Karpas-422 (cell line): ENCODE measurements around the gene CDH1. TPM values are rescaled to one million over a fixed set of nuclear protein-coding genes. Genes with fewer than 3 reads are reported as not detected.

Experiments
- DNase-seq: peaks from one replicate; pipeline ENCODE4 v3.0.0-alpha.2; 2015
- H2AFZ ChIP-seq: fragments of 200-600 bp; sonication (generic); 2 replicates; pipeline ENCODE4 v1.6.1; 2014; ENCODE audit warnings: antibody characterized with exemption, low read length, mixed read lengths
- H3K27ac ChIP-seq: fragments of 200-600 bp; sonication (generic); 2 replicates; pipeline ENCODE4 v1.5.1; 2014; ENCODE audit warnings: mild to moderate bottlenecking, low read length, moderate library complexity
- H3K27me3 ChIP-seq: fragments of 200-600 bp; sonication (generic); 2 replicates; pipeline ENCODE4 v1.6.1; 2014; ENCODE audit warnings: low read length, mixed read lengths
- H3K36me3 ChIP-seq: fragments of 200-600 bp; sonication (generic); 2 replicates; pipeline ENCODE4 v1.6.1; 2014; ENCODE audit warnings: low read length, mixed read lengths; ENCODE audit not compliant: insufficient read depth
- H3K4me1 ChIP-seq: fragments of 200-600 bp; sonication (generic); 2 replicates; pipeline ENCODE4 v1.6.1; 2014; ENCODE audit warnings: mild to moderate bottlenecking, low read length, mixed read lengths
- H3K4me2 ChIP-seq: fragments of 200-600 bp; sonication (generic); 2 replicates; pipeline ENCODE4 v1.6.1; 2014; ENCODE audit warnings: low read length, low read depth, mild to moderate bottlenecking; ENCODE audit not compliant: poor library complexity, severe bottlenecking
- H3K4me3 ChIP-seq: fragments of 200-600 bp; sonication (generic); 2 replicates; pipeline ENCODE4 v1.5.1; 2014; ENCODE audit warnings: mild to moderate bottlenecking, antibody characterized with exemption, low read length, mixed read lengths
- H3K79me2 ChIP-seq: fragments of 200-600 bp; sonication (generic); 2 replicates; pipeline ENCODE4 v1.6.1; 2014; ENCODE audit warnings: mild to moderate bottlenecking, low read length, mixed read lengths
- H3K9ac ChIP-seq: fragments of 200-600 bp; sonication (generic); 2 replicates; pipeline ENCODE4 v1.6.0; 2014; ENCODE audit warnings: low read length
- H3K9me2 ChIP-seq: fragments of 200-600 bp; sonication (generic), shearing (Covaris generic); replicated peaks from 2 replicates; pipeline ENCODE4 v1.6.0; 2014; ENCODE audit warnings: mild to moderate bottlenecking, low read length, moderate library complexity; ENCODE audit not compliant: insufficient read depth
- H3K9me3 ChIP-seq: fragments of 300-700, 200-600 bp; sonication (generic); 2 replicates; pipeline ENCODE4 v1.6.1; 2014; ENCODE audit warnings: low read length, mixed read lengths
- H4K20me1 ChIP-seq: fragments of 200-600 bp; sonication (generic); 2 replicates; pipeline ENCODE4 v1.6.1; 2014; ENCODE audit warnings: mild to moderate bottlenecking, antibody characterized with exemption, low read length, low read depth; ENCODE audit not compliant: insufficient read depth
- total RNA-seq: library from RNA; depleted of rRNA; stranded (reverse); fragments of >200 nt; shearing (Covaris generic); gene quantifications from 2 replicates; pipeline ENCODE4 v1.2.3, GENCODE V29; 2014; ENCODE audit warnings: low replicate concordance

Gene CDH1
- total RNA-seq, 1 experiment from 2014 or later = not detected

GRCh38 chr16:68844211-68844564, 107.1 kb downstream of the CDH1 start:
- peaks cover 45% of the 10 kb centered on the region for H3K79me2 ChIP-seq
- H3K27ac ChIP-seq = peak overlapping the region; percentile 63
- DNase-seq = peak; percentile 75
- H4K20me1 ChIP-seq = no peaks in the 10 kb centered on the region
- H3K9ac ChIP-seq = peak overlapping the region; percentile 90
- peak overlapping the region; percentile 94 for H2AFZ ChIP-seq
- no peaks in the 10 kb centered on the region for H3K9me2 ChIP-seq
- H3K27me3 ChIP-seq = no peaks in the 10 kb centered on the region
- H3K9me3 ChIP-seq = no peaks in the 10 kb centered on the region
- H3K4me2 ChIP-seq = peak overlapping the region; percentile 73
- no peaks in the 10 kb centered on the region for H3K36me3 ChIP-seq
- peak overlapping the region; percentile 87 for H3K4me3 ChIP-seq
- peaks cover 14% of the 10 kb centered on the region for H3K4me1 ChIP-seq

GRCh38 chr16:68848786-68849185, 111.7 kb downstream of the CDH1 start:
- Histone ChIP-seq H3K36me3 (no peaks in the 10 kb centered on the region), H3K27ac (no peak overlapping the region), H3K9ac (no peak overlapping the region), H4K20me1 (no peaks in the 10 kb centered on the region), H3K9me2 (no peaks in the 10 kb centered on the region), H3K27me3 (no peaks in the 10 kb centered on the region), H3K79me2 (peaks cover 79% of the 10 kb centered on the region), H3K9me3 (no peaks in the 10 kb centered on the region), H2AFZ (no peak overlapping the region), H3K4me1 (peaks cover 11% of the 10 kb centered on the region), H3K4me2 (no peak overlapping the region), H3K4me3 (no peak overlapping the region)
- DNase-seq = no peak

GRCh38 chr16:68850481-68850880, 113.4 kb downstream of the CDH1 start:
- Histone ChIP-seq H3K79me2 (peaks cover 81% of the 10 kb centered on the region), H4K20me1 (no peaks in the 10 kb centered on the region), H3K9ac (no peak overlapping the region), H3K27me3 (no peaks in the 10 kb centered on the region), H2AFZ (no peak overlapping the region), H3K27ac (no peak overlapping the region), H3K4me1 (peaks cover 5% of the 10 kb centered on the region; the same call in 1 of the 2 replicates), H3K9me3 (no peaks in the 10 kb centered on the region), H3K9me2 (no peaks in the 10 kb centered on the region), H3K4me3 (no peak overlapping the region), H3K36me3 (no peaks in the 10 kb centered on the region), H3K4me2 (no peak overlapping the region)
- DNase-seq = no peak

- Histone ChIP-seq H3K79me2 (peaks cover 83% of the 10 kb centered on the region), H3K9me3 (no peaks in the 10 kb centered on the region), H3K4me2 (no peak overlapping the region), H3K27me3 (no peaks in the 10 kb centered on the region), H2AFZ (no peak overlapping the region), H3K4me3 (no peak overlapping the region), H3K27ac (no peak overlapping the region), H4K20me1 (no peaks in the 10 kb centered on the region), H3K9me2 (no peaks in the 10 kb centered on the region), H3K36me3 (no peaks in the 10 kb centered on the region), H3K4me1 (peaks cover 5% of the 10 kb centered on the region; the same call in 1 of the 2 replicates), H3K9ac (no peak overlapping the region)
- DNase-seq = no peak
Measured at GRCh38 chr16:68851601-68852000, 114.5 kb downstream of the CDH1 start.

DNA sequence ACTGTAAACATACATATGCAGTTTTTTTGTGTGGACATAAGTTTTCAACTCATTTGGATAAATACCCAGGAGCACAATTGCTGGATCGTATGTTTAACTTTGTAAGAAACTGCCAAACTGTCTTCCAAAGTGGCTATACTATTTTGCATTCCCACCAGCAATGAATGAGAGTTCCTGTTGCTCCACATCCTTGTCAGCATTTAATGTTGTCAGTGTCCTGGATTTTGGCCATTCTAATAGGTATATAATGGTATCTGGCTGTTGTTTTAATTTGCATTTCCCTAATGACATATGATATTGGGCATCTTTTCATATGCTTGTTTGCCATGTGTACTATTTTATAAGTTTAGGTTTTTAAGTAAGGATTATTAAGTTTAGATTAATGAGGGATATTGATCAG, 120.4 kb downstream of the CDH1 start:
- peaks cover 89% of the 10 kb centered on the region for H3K79me2 ChIP-seq
- H3K4me1 ChIP-seq = peaks cover 5% of the 10 kb centered on the region
- no peaks in the 10 kb centered on the region for H3K27me3 ChIP-seq
- H2AFZ ChIP-seq = no peak overlapping the region
- DNase-seq = no peak
- no peaks in the 10 kb centered on the region for H3K9me3 ChIP-seq
- no peak overlapping the region for H3K9ac ChIP-seq
- peaks cover 4% of the 10 kb centered on the region; the same call in 1 of the 2 replicates for H3K36me3 ChIP-seq
- H3K4me3 ChIP-seq = no peak overlapping the region
- no peak overlapping the region for H3K27ac ChIP-seq
- no peaks in the 10 kb centered on the region for H3K9me2 ChIP-seq
- H4K20me1 ChIP-seq = no peaks in the 10 kb centered on the region
- H3K4me2 ChIP-seq = no peak overlapping the region

DNA sequence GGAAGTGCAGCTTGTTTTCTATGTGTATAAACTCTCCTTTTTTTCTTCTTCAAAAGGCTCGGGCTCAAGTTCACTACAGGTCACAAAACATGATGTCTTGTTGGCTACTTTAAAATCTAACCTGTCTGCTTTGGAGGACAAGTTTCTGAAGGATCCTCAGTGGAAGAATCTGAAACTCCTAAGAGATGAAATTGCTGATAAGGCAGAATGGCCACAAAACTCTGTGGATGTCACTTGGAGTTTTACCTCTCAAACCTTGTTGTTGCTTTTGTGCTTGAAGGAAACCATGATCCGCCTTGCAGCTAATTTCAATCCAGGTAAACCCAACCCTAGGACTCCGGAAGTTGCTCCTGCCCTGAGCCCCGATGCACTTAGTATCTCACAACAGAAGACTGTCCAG, 122.7 kb downstream of the CDH1 start:
- Histone ChIP-seq H3K79me2 (peaks cover 70% of the 10 kb centered on the region), H3K27me3 (no peaks in the 10 kb centered on the region), H3K27ac (no peak overlapping the region), H3K36me3 (peaks cover 6% of the 10 kb centered on the region; the same call in 1 of the 2 replicates), H3K4me3 (no peak overlapping the region), H3K9me2 (no peaks in the 10 kb centered on the region), H2AFZ (no peak overlapping the region), H3K9me3 (no peaks in the 10 kb centered on the region), H3K9ac (no peak overlapping the region), H4K20me1 (no peaks in the 10 kb centered on the region), H3K4me1 (peaks cover 5% of the 10 kb centered on the region), H3K4me2 (no peak overlapping the region)
- DNase-seq = no peak

DNA sequence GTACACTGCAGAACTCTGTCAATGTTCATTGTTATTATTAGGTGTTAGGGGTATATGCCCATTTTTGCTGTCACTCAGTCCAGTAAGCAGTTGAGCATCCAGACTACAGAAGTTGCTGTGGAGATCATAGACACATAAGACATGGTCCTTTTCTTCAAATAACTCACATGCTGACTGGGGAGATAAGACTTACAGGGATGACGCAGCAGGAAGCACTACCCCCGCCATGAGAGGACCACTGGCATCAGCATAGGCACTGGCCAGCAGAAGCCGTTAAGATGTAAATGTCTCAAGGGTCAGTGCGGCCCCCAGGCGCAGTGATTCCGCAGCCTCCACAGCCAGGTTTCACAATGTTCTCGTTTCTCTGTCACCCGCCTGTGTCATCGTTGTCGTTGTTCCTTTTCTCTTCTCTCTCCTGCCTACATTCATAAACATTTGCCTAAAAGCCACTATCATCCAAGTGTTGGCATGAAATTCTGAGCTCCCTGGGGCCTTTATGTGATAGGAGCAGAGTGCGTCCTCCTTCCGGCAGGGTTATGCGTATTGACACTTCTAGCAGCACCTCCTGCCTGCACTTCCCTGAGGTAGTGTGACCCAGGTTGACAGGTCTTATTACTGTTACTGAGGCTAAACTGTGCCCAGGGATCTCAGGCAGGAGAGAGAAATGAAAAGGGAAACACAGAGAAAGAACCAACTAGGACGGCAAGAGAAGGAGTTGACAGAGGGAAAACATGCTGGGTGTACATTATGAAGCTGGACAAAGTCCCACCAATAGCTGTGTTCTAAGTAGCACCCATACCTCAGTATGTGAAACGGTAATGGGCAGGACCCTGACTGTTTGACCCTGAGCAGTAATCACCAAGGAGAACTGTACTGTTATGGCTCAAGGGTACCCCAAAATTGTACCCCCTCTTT, 124.1 kb downstream of the CDH1 start:
- H3K27ac ChIP-seq = no peak overlapping the region
- no peaks in the 10 kb centered on the region for H3K9me2 ChIP-seq
- no peak overlapping the region for H3K4me2 ChIP-seq
- no peak overlapping the region for H3K4me3 ChIP-seq
- H3K4me1 ChIP-seq = peaks cover 5% of the 10 kb centered on the region
- no peaks in the 10 kb centered on the region for H4K20me1 ChIP-seq
- DNase-seq = no peak
- H3K79me2 ChIP-seq = peaks cover 58% of the 10 kb centered on the region
- H3K27me3 ChIP-seq = no peaks in the 10 kb centered on the region
- H3K9ac ChIP-seq = no peak overlapping the region
- H2AFZ ChIP-seq = no peak overlapping the region
- H3K36me3 ChIP-seq = peaks cover 6% of the 10 kb centered on the region; the same call in 1 of the 2 replicates
- no peaks in the 10 kb centered on the region for H3K9me3 ChIP-seq

DNA sequence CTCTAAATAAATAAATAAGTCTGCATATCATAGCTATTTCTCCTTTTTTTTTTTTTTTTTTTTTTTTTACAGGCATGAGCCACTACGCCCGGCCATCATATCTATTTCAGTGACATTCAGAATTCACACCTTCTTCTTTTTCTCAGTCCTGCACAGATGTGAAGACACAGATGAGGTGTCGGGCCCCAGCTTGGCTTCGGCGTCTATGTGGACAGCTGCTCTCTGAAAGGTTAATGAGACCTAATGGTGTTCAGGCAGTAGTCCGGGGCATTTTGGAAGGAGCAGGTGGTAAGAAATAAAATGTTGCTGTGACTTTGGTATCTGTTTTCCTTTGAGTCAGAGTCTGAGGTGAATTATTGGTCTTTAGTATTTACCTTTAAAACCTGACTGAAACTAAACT, 129.8 kb downstream of the CDH1 start:
- H3K9me2 ChIP-seq = no peaks in the 10 kb centered on the region
- H3K4me3 ChIP-seq = no peak overlapping the region
- H2AFZ ChIP-seq = no peak overlapping the region
- no peak overlapping the region for H3K9ac ChIP-seq
- no peak for DNase-seq
- H3K4me2 ChIP-seq = no peak overlapping the region
- H3K27ac ChIP-seq = no peak overlapping the region
- no peaks in the 10 kb centered on the region for H3K4me1 ChIP-seq
- H3K36me3 ChIP-seq = 0 out of 2 replicates have a peak, but pooled peaks cover 2% of the 10 kb centered on the region
- H4K20me1 ChIP-seq = no peaks in the 10 kb centered on the region
- H3K27me3 ChIP-seq = no peaks in the 10 kb centered on the region
- no peaks in the 10 kb centered on the region for H3K9me3 ChIP-seq
- H3K79me2 ChIP-seq = 0 out of 2 replicates have a peak, but pooled peaks cover 5% of the 10 kb centered on the region
